ENCODE measurements around the gene POU2AF3. TPM values are rescaled to one million over a fixed set of nuclear protein-coding genes. Genes with fewer than 3 reads are reported as not detected.

POU2AF3 gene
- total RNA-seq, 1 experiment from 2014 or later, result 2.7 TPM

GRCh38 chr11:111300569-111300968 lies 2.2 kb downstream of the POU2AF3 start (continued):
- TF ChIP-seq ZMAT4 (CRISPR knock-in tag; IDR thresholded peaks at IDR 0.05), result no peak

GRCh38 chr11:111301004-111301841 lies 2.9 kb downstream of the POU2AF3 start:
- peaks cover 47% of the 10 kb centered on the region for H3K4me1 Mint-ChIP-seq
- H3K27me3 Mint-ChIP-seq (ENCODE audit: low read depth), result peaks cover 26% of the 10 kb centered on the region
- no peak for TF ChIP-seq TCF7 (CRISPR knock-in tag; IDR thresholded peaks at IDR 0.05; ENCODE audit: low read depth)
- TF ChIP-seq IRF2 (CRISPR knock-in tag; IDR thresholded peaks at IDR 0.05; ENCODE audit: borderline replicate concordance, low read depth), result no peak
- no peak for TF ChIP-seq RELA (CRISPR knock-in tag; IDR thresholded peaks at IDR 0.05; ENCODE audit: borderline replicate concordance)
- no peak for TF ChIP-seq SMAD4 (CRISPR knock-in tag; IDR thresholded peaks at IDR 0.05)
- TF ChIP-seq JAZF1 (CRISPR knock-in tag; IDR thresholded peaks at IDR 0.05), result no peak
- TF ChIP-seq CREB1 (CRISPR knock-in tag; IDR thresholded peaks at IDR 0.05), result no peak
- no peak for TF ChIP-seq ZNF263 (CRISPR knock-in tag; IDR thresholded peaks at IDR 0.05; ENCODE audit: low read depth)
- TF ChIP-seq CREM (CRISPR knock-in tag; IDR thresholded peaks at IDR 0.05), result no peak
- TF ChIP-seq ZSCAN18 (CRISPR knock-in tag; IDR thresholded peaks at IDR 0.05), result no peak
- TF ChIP-seq ARID4B (CRISPR knock-in tag; IDR thresholded peaks at IDR 0.05; ENCODE audit: borderline replicate concordance), result no peak
- TF ChIP-seq NR1H2 (CRISPR knock-in tag; IDR thresholded peaks at IDR 0.05), result no peak
- H3K9me3 Mint-ChIP-seq, result no peaks in the 10 kb centered on the region
- H3K27ac Mint-ChIP-seq, result no peak overlapping the region
- CTCF ChIA-PET, result interaction anchor here (1.1 kb wide), 1 partner anchor 122 kb away, joined by 3 read pairs; no protein-coding TSS in a partner anchor
- H3K36me3 Mint-ChIP-seq, result no peaks in the 10 kb centered on the region
- DNase-seq (ENCODE audit: low spot score) (no peak), ATAC-seq (no peak)
- H3K4me3 Mint-ChIP-seq, result no peak overlapping the region
- POLR2A ChIA-PET, result no interaction called here

- H3K4me1 Mint-ChIP-seq, result peaks cover 47% of the 10 kb centered on the region
- POLR2A ChIA-PET, result no interaction called here
- peaks cover 26% of the 10 kb centered on the region for H3K27me3 Mint-ChIP-seq (ENCODE audit: low read depth)
- CTCF ChIA-PET, result interaction anchor here (2.0 to 2.4 kb wide), 2 partner anchors 121 to 127 kb away, joined by 12 to 14 read pairs; no protein-coding TSS in a partner anchor
- no peak overlapping the region for H3K27ac Mint-ChIP-seq
- H3K4me3 Mint-ChIP-seq, result no peak overlapping the region
- no peaks in the 10 kb centered on the region for H3K9me3 Mint-ChIP-seq
- no peak for ATAC-seq
- no peaks in the 10 kb centered on the region for H3K36me3 Mint-ChIP-seq
- no peak for DNase-seq (ENCODE audit: low spot score)
- no peak for TF ChIP-seq FOXJ3 (CRISPR knock-in tag; IDR thresholded peaks at IDR 0.05; ENCODE audit: borderline replicate concordance)
- no peak for TF ChIP-seq ZNF396 (CRISPR knock-in tag; IDR thresholded peaks at IDR 0.05; ENCODE audit: borderline replicate concordance)
- TF ChIP-seq NR3C1 (CRISPR knock-in tag; conservative IDR thresholded peaks at IDR 0.05; ENCODE audit: low read depth), result no peak
- TF ChIP-seq ZBTB43 (CRISPR knock-in tag; IDR thresholded peaks at IDR 0.05), result no peak
- no peak for TF ChIP-seq E2F4 (CRISPR knock-in tag; IDR thresholded peaks at IDR 0.05; ENCODE audit: borderline replicate concordance, low read depth)
- TF ChIP-seq CDX4 (CRISPR knock-in tag; IDR thresholded peaks at IDR 0.05; ENCODE audit: borderline replicate concordance), result no peak
- no peak for TF ChIP-seq AFF4 (CRISPR knock-in tag; IDR thresholded peaks at IDR 0.05; ENCODE audit: borderline replicate concordance)
Observed at GRCh38 chr11:111301842-111302118, 3.4 kb downstream of the POU2AF3 start.

Measured in WTC11 (cell line).